Thyroid gland (tissue), 4 donors: ENCODE measurements around the gene ACAT1. TPM values are rescaled to one million over a fixed set of nuclear protein-coding genes. Genes with fewer than 3 reads are reported as not detected.
A peak's percentile ranks its signal among the peaks of the same experiment; 100 is the strongest.
"Not testable (repeated sequence)": the region's sequence is repeated elsewhere in the genome, so short reads cannot be mapped to it uniquely, and the experiment has no call there.

ENCODE experiments used
- DNase-seq, 2 donors: peaks; one replicate each; pipeline ENCODE4 v3.0.0-alpha.2; 2019
- H3K27ac ChIP-seq, 3 donors: fragments of 200-600 bp; sonication (generic); 1 replicate in 2 of 3; 2 replicates in 1 of 3; pipeline ENCODE4 v1.5.1; 2016 to 2019; ENCODE audit warnings: mild to moderate bottlenecking in 1 of 3, moderate library complexity in 1 of 3
- H3K27me3 ChIP-seq: fragments of 200-600 bp; sonication (generic); one replicate; pipeline ENCODE4 v1.5.1; 2019
- H3K36me3 ChIP-seq, 2 donors: fragments of 200-600 bp; sonication (generic); one replicate each; pipeline ENCODE4 v1.5.1; 2016 to 2019
- H3K4me1 ChIP-seq, 2 donors: fragments of 200-600 bp; sonication (generic); one replicate each; pipeline ENCODE4 v1.5.1; 2017 to 2019
- H3K4me3 ChIP-seq, 3 donors: fragments of 200-600 bp; sonication (generic); replicated peaks in 1 of 3; 1 replicate in 2 of 3; 2 replicates in 1 of 3; pipeline ENCODE4 v1.5.1; 2016; ENCODE audit warnings: mild to moderate bottlenecking in 1 of 3
- H3K9me3 ChIP-seq: fragments of 200-600 bp; sonication (generic); one replicate; pipeline ENCODE4 v1.5.1; 2017
- CTCF ChIP-seq, 6 experiments: fragments of 200-600 bp in 3 of 6; fragments of 450-650 bp in 3 of 6; sonication (generic) in 3 of 6; IDR thresholded peaks; one replicate each; pipeline ENCODE4 v1.5.1; 2016 to 2019; ENCODE audit warnings: antibody characterized with exemption in 6 of 6, mild to moderate bottlenecking in 2 of 6, inconsistent platforms in 1 of 6, moderate library complexity in 1 of 6
- POLR2A ChIP-seq, 2 donors: fragments of 450-650 bp; IDR thresholded peaks; one replicate each; pipeline ENCODE4 v1.6.1; 2017; ENCODE audit warnings: antibody characterized with exemption in 2 of 2, mild to moderate bottlenecking in 2 of 2, moderate library complexity in 1 of 2
- WGBS, 2 donors: methylation state at CpG; one replicate each; pipeline ENCODE4 v1.1.5; 2017; 5-methylcytosine and 5-hydroxymethylcytosine counted together
- intact Hi-C: fragments of 100-400 bp; cut with DNase I; formaldehyde crosslinking; loops from one replicate; pipeline ENCODE4 v1.15.1; 2023
- total RNA-seq, 4 donors: library from RNA; depleted of rRNA; stranded (reverse); fragments of >200 nt; gene quantifications; one replicate each; pipeline ENCODE4 v1.2.3, GENCODE V29; 2016

The ACAT1 gene
- total RNA-seq, 4 donors from 2014 or later = 69.9 to 399 (median 144) TPM

- intact Hi-C loops = loop anchor here (10.0 kb wide), 1 partner anchor 96 kb away; the partner anchor contains the start of genes ATM and NPAT
- WGBS, 2 donors = 98 to 100% methylated on average over 2 of the region's 2 CpGs
- Histone ChIP-seq H3K4me1 (peaks cover 4 to 10% of the 10 kb centered on the region in 2 donors), H3K4me3 (no peak overlapping the region), H3K36me3 (no peaks in the 10 kb centered on the region), H3K27ac (peak overlapping the region in 1 of 3 donors; percentile 30), H3K9me3 (no peaks in the 10 kb centered on the region), H3K27me3 (no peaks in the 10 kb centered on the region)
- no peak for DNase-seq
- TF ChIP-seq POLR2A (IDR thresholded peaks at IDR 0.05) = no peak
- no peak for TF ChIP-seq CTCF (IDR thresholded peaks at IDR 0.05)
Observed at GRCh38 chr11:108128772-108129171, 7.4 kb downstream of the ACAT1 start.

- Histone ChIP-seq H3K4me1 (peaks cover 6 to 9% of the 10 kb centered on the region in 2 donors), H3K27me3 (no peaks in the 10 kb centered on the region), H3K4me3 (no peak overlapping the region), H3K27ac (no peak overlapping the region), H3K9me3 (no peaks in the 10 kb centered on the region), H3K36me3 (peaks cover 0 to 5% of the 10 kb centered on the region in 2 donors)
- intact Hi-C loops = no loop called here
- 93% methylated on average over 1 of the region's 1 CpG for WGBS, 2 donors
- TF ChIP-seq CTCF (IDR thresholded peaks at IDR 0.05) (no peak), POLR2A (IDR thresholded peaks at IDR 0.05) (no peak)
- DNase-seq = no peak
Observed at GRCh38 chr11:108131993-108132392, 10.6 kb downstream of the ACAT1 start.

- 88% methylated on average over 2 of the region's 2 CpGs for WGBS, 2 donors
- intact Hi-C loops, H3K4me3 ChIP-seq, H3K9me3 ChIP-seq, H3K36me3 ChIP-seq, DNase-seq, H3K27ac ChIP-seq, H3K4me1 ChIP-seq, H3K27me3 ChIP-seq: not testable (repeated sequence)
Observed at GRCh38 chr11:108132993-108133538, 11.7 kb downstream of the ACAT1 start.

DNA sequence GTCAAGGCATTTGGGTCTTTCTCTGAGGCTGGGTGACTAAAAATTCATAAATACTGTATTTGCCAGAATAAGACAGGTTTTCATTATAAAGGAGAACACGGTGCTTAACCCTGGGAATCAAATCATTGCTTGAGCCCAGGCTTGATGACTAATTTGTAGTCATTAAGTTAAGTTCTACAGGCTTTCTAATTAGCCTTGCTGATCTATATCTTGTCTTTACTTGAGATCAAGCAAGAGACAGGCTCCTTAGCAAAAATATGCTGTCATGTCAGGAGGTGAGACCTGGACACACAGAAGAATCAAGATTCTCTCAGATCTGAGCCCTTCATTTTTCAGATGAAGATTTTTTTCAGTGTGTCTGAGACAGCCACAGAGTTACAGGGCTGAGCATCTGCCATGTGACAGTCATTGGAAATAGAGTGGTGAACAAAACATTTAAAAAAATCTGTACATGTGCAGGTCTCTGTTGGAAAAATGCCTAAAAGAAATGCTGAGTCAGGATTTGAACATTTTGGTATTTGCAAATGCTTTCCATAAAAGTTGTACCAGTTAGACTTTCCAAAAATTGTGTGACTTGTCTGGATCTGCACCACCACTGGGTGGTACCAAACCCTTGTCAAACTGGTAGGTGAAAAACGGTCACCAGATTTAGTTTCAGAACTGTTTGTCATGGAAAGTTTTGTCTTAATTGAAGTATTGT lies 14.6 kb downstream of the ACAT1 start:
- 80 to 81% methylated on average over 2 of the region's 2 CpGs for WGBS, 2 donors
- intact Hi-C loops = no loop called here
- H3K4me1 ChIP-seq = peaks cover 6 to 9% of the 10 kb centered on the region in 2 donors
- H3K9me3 ChIP-seq = no peaks in the 10 kb centered on the region
- TF ChIP-seq POLR2A (IDR thresholded peaks at IDR 0.05) = no peak
- TF ChIP-seq CTCF (IDR thresholded peaks at IDR 0.05) = peak in 3 of 6 experiments; percentile 26 to 36 (median 30)
- H3K27ac ChIP-seq = peak overlapping the region in 2 of 3 donors; percentile 27 to 41
- no peaks in the 10 kb centered on the region for H3K27me3 ChIP-seq
- no peak overlapping the region for H3K4me3 ChIP-seq
- H3K36me3 ChIP-seq = peaks cover 8 to 24% of the 10 kb centered on the region in 2 donors
- DNase-seq = no peak

DNA sequence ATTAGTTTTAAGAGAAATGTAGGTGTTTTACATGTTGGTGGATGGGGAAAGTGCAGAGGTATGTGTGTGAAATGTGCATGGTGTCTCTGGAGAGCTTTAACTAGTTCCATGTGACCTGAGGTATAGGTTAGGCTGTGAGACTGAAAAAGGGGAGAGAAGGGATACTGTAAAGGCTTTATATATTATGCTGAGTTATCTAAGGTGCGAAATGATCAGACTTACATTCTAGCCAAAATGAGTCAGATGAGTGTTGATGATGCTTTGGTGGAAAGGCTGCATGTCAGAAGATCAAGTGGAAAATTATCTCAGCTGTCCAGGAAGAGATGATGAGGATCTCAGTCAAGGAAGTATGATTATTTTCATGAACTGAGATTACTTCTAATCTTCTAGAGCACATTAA lies 15.8 kb downstream of the ACAT1 start:
- Histone ChIP-seq H3K4me3 (no peak overlapping the region), H3K9me3 (no peaks in the 10 kb centered on the region), H3K36me3 (peaks cover 12 to 29% of the 10 kb centered on the region in 2 donors), H3K27ac (no peak overlapping the region), H3K4me1 (peaks cover 6 to 9% of the 10 kb centered on the region in 2 donors), H3K27me3 (no peaks in the 10 kb centered on the region)
- DNase-seq = no peak
- intact Hi-C loops = no loop called here
- WGBS, 2 donors = 96 to 100% methylated on average over 1 of the region's 1 CpG
- TF ChIP-seq POLR2A (IDR thresholded peaks at IDR 0.05) (no peak), CTCF (IDR thresholded peaks at IDR 0.05) (no peak)
